PFSK-1 (cell line): ENCODE measurements around the gene ARFGAP1.

ENCODE experiments used
- FOXP2 ChIP-seq: optimal IDR thresholded peaks from 2 replicates; pipeline ENCODE3; 2011; ENCODE audit warnings: borderline replicate concordance, control low read depth, inconsistent platforms; ENCODE audit not compliant: insufficient read depth; ENCODE audit errors: extremely low read length, extremely low read depth
- POLR2AphosphoS5 ChIP-seq: IDR thresholded peaks from 2 replicates; pipeline ENCODE4 v1.6.1; 2012; ENCODE audit warnings: low read depth, mild to moderate bottlenecking, control low read depth, low read length, moderate library complexity
- REST ChIP-seq, 2 experiments: IDR thresholded peaks; 2 replicates each; pipeline versions ENCODE4 v1.6.1 to v1.8.0; 2011 to 2012; ENCODE audit warnings: low read depth in 2 of 2, low read length in 2 of 2, control low read depth in 1 of 2, inconsistent platforms in 1 of 2, mild to moderate bottlenecking in 1 of 2, moderate library complexity in 1 of 2; ENCODE audit not compliant: insufficient read depth in 1 of 2
- SIN3A ChIP-seq: IDR thresholded peaks from 2 replicates; pipeline ENCODE4 v1.6.1; 2012; ENCODE audit warnings: mild to moderate bottlenecking, low read length, moderate library complexity, borderline replicate concordance; ENCODE audit not compliant: insufficient read depth
- TAF1 ChIP-seq: IDR thresholded peaks from 2 replicates; pipeline ENCODE4 v1.6.1; 2012; ENCODE audit warnings: low read length, control low read depth, borderline replicate concordance; ENCODE audit not compliant: insufficient read depth

Gene ARFGAP1

GRCh38 chr20:63279931-63280330 is 7.3 kb downstream of the ARFGAP1 start:
- TF ChIP-seq REST (IDR thresholded peaks at IDR 0.05; ENCODE audit: insufficient read depth in 1 of 2, low read depth in 2 of 2, low read length in 2 of 2) (no peak), FOXP2 (no peak), POLR2AphosphoS5 (no peak), TAF1 (no peak), SIN3A (no peak)

GRCh38 chr20:63280371-63280770 is 7.8 kb downstream of the ARFGAP1 start:
- TF ChIP-seq REST (IDR thresholded peaks at IDR 0.05; ENCODE audit: insufficient read depth in 1 of 2, low read depth in 2 of 2, low read length in 2 of 2) = no peak
- no peak for TF ChIP-seq SIN3A
- no peak for TF ChIP-seq FOXP2
- no peak for TF ChIP-seq TAF1
- no peak for TF ChIP-seq POLR2AphosphoS5

- TF ChIP-seq FOXP2 (no peak), REST (IDR thresholded peaks at IDR 0.05; ENCODE audit: insufficient read depth in 1 of 2, low read depth in 2 of 2, low read length in 2 of 2) (no peak), TAF1 (no peak), POLR2AphosphoS5 (no peak), SIN3A (no peak)
Observed at GRCh38 chr20:63280929-63281545, 8.4 kb downstream of the ARFGAP1 start.

- TF ChIP-seq POLR2AphosphoS5 (no peak), TAF1 (no peak), SIN3A (no peak), FOXP2 (no peak), REST (IDR thresholded peaks at IDR 0.05; ENCODE audit: insufficient read depth in 1 of 2, low read depth in 2 of 2, low read length in 2 of 2) (no peak)
Observed at GRCh38 chr20:63281742-63282665, 9.4 kb downstream of the ARFGAP1 start.
